Testis (tissue), 2 donors: Measurements from ENCODE around the gene PAK6.

Source experiments
- CTCF ChIP-seq, 3 experiments: fragments of 450-650 bp in 2 of 3; fragments of 200-600 bp in 1 of 3; sonication (generic) in 1 of 3; IDR thresholded peaks; one replicate each; pipeline ENCODE4 v1.5.1; 2016 to 2019; ENCODE audit warnings: antibody characterized with exemption in 3 of 3, mild to moderate bottlenecking in 2 of 3, moderate library complexity in 1 of 3
- POLR2A ChIP-seq: fragments of 450-650 bp; IDR thresholded peaks from one replicate; pipeline ENCODE4 v1.6.1; 2017; ENCODE audit warnings: antibody characterized with exemption, mild to moderate bottlenecking, moderate library complexity

- no peak for TF ChIP-seq CTCF (IDR thresholded peaks at IDR 0.05)
- TF ChIP-seq POLR2A, result no peak
Measured at GRCh38 chr15:40296561-40297230, 57.8 kb downstream of the PAK6 start.
